Astrocyte (in vitro differentiated cells and primary cell): ENCODE data around the gene BRD7.

Source experiments
- CTCF ChIP-seq: IDR thresholded peaks from 2 replicates; pipeline ENCODE4 v1.5.1; 2011; ENCODE audit warnings: low read depth, mild to moderate bottlenecking, inconsistent platforms, low read length, moderate library complexity; ENCODE audit not compliant: insufficient read depth
- EZH2 ChIP-seq: IDR thresholded peaks from 2 replicates; pipeline ENCODE4 v1.6.1; 2012; ENCODE audit warnings: mild to moderate bottlenecking, low read length, inconsistent platforms; ENCODE audit not compliant: insufficient read depth

GRCh38 chr16:50294955-50295354, 73.8 kb downstream of the BRD7 start:
- TF ChIP-seq CTCF (no peak), EZH2 (no peak)
